Lung (tissue), 12 donors: Measurements from ENCODE around the gene PPP2R1B. TPM values are rescaled to one million over a fixed set of nuclear protein-coding genes. Genes with fewer than 3 reads are reported as not detected.

Source experiments
- ATAC-seq: fragments of 200-7000 bp; cut with Tn5 transposase; one replicate; pipeline ENCODE4 v1.9.1; 2020; ENCODE audit warnings: moderate number of reproducible peaks; ENCODE audit not compliant: insufficient read depth, low FRiP score
- DNase-seq, 3 donors: peaks; one replicate each; pipeline ENCODE4 v3.0.0-alpha.2; 2013 to 2017
- H3K27ac ChIP-seq, 2 donors: one replicate each; pipeline ENCODE4 v1.5.1; 2013; ENCODE audit warnings: mild to moderate bottlenecking in 2 of 2, moderate library complexity in 2 of 2, control low read depth in 1 of 2, inconsistent platforms in 1 of 2, low read depth in 1 of 2, low read length in 1 of 2
- H3K27me3 ChIP-seq, 3 donors: one replicate each; pipeline ENCODE4 v1.5.1; 2013; ENCODE audit warnings: low read length in 2 of 3; ENCODE audit not compliant: control insufficient read depth in 3 of 3, insufficient read depth in 3 of 3
- H3K36me3 ChIP-seq, 4 donors: one replicate each; pipeline ENCODE4 v1.5.1; 2013; ENCODE audit warnings: low read length in 4 of 4, mild to moderate bottlenecking in 1 of 4, moderate library complexity in 1 of 4; ENCODE audit not compliant: control insufficient read depth in 4 of 4, insufficient read depth in 4 of 4
- H3K4me1 ChIP-seq, 5 donors: one replicate each; pipeline ENCODE4 v1.5.1; 2013; ENCODE audit warnings: low read length in 5 of 5, mild to moderate bottlenecking in 2 of 5, moderate library complexity in 1 of 5; ENCODE audit not compliant: control insufficient read depth in 5 of 5, insufficient read depth in 5 of 5
- H3K4me3 ChIP-seq: one replicate; pipeline ENCODE4 v1.5.1; 2013; ENCODE audit warnings: mild to moderate bottlenecking, control low read depth, moderate library complexity
- H3K9ac ChIP-seq, 2 donors: one replicate each; pipeline ENCODE4 v1.5.1; 2013; ENCODE audit warnings: low read length in 2 of 2, control low read depth in 1 of 2; ENCODE audit not compliant: insufficient read depth in 1 of 2
- H3K9me3 ChIP-seq, 4 donors: one replicate each; pipeline ENCODE4 v1.5.1; 2013; ENCODE audit warnings: low read length in 3 of 4, mild to moderate bottlenecking in 1 of 4, moderate library complexity in 1 of 4; ENCODE audit not compliant: control insufficient read depth in 4 of 4, insufficient read depth in 3 of 4
- WGBS, 2 donors: extraction: QIAGEN DNeasy Blood & Tissue Kit; methylation state at CpG; one replicate each; pipeline ENCODE4 v1.1.7; 2013; 5-methylcytosine and 5-hydroxymethylcytosine counted together
- polyA plus RNA-seq, 2 donors: library from polyadenylated mRNA; stranded (reverse); fragments of 200-250 nt; gene quantifications; one replicate each; pipeline ENCODE4 v1.2.1, GENCODE V29; 2013
- total RNA-seq, 2 donors: library from RNA; depleted of rRNA in 1 of 2; stranded (reverse); fragments of >200 nt in 1 of 2; gene quantifications; one replicate each; pipeline ENCODE4 v1.2.1, GENCODE V29; 2014 to 2021
- TF ChIP-seq, protein P1 (sequence below): IDR thresholded peaks from 2 replicates; pipeline ENCODE4 v1.5.1; 2012; ENCODE audit warnings: mild to moderate bottlenecking; ENCODE audit errors: control extremely low read depth, extremely low read depth
- donor health status: control.
- donor health status: control.
- donor health status: Bipolar disorder and iron deficiency.
- donor health status: healthy.
- donor health status: DM: yes; HTN: yes; CAD: no.

The PPP2R1B gene
- total and polyA plus RNA-seq, 4 donors = 8.3 to 71.5 (median 20.4) TPM

DNA sequence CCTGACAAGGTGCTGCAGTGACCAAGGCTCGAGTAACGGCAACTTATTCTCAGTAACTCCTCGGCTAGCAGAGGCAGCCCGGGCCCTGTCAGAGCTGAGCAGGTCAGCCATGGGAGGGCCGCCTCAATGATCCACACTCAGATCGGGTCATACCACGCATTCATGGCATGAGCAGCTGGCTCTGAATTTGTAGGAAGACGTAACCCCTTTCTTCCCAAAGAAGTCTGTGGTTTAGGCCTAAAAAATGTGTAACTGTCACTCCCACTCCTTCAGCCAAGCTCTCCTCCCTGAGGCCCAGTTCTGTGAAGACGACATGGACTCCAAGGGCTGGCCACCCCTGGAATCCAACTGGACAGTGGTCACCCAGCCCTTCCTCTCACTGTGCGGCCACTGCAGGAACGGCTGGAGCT, 30.0 kb downstream of the PPP2R1B start:
- peaks cover 8 to 69% (median 43%) of the 10 kb centered on the region in 5 donors for H3K4me1 ChIP-seq
- peak overlapping the region; percentile 69 to 85 for H3K9ac ChIP-seq
- ATAC-seq (no peak), DNase-seq (peak in 1 of 3 donors; percentile 58)
- peaks cover 7 to 12% (median 8%) of the 10 kb centered on the region in 4 donors for H3K36me3 ChIP-seq
- WGBS, 2 donors = 58 to 80% methylated on average over 11 of the region's 11 CpGs
- no peaks in the 10 kb centered on the region for H3K9me3 ChIP-seq
- no peaks in the 10 kb centered on the region for H3K27me3 ChIP-seq
- TF ChIP-seq, protein P1, sequence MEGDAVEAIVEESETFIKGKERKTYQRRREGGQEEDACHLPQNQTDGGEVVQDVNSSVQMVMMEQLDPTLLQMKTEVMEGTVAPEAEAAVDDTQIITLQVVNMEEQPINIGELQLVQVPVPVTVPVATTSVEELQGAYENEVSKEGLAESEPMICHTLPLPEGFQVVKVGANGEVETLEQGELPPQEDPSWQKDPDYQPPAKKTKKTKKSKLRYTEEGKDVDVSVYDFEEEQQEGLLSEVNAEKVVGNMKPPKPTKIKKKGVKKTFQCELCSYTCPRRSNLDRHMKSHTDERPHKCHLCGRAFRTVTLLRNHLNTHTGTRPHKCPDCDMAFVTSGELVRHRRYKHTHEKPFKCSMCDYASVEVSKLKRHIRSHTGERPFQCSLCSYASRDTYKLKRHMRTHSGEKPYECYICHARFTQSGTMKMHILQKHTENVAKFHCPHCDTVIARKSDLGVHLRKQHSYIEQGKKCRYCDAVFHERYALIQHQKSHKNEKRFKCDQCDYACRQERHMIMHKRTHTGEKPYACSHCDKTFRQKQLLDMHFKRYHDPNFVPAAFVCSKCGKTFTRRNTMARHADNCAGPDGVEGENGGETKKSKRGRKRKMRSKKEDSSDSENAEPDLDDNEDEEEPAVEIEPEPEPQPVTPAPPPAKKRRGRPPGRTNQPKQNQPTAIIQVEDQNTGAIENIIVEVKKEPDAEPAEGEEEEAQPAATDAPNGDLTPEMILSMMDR = no peak
- peak overlapping the region; percentile 91 to 97 for H3K27ac ChIP-seq
- no peak overlapping the region for H3K4me3 ChIP-seq

DNA sequence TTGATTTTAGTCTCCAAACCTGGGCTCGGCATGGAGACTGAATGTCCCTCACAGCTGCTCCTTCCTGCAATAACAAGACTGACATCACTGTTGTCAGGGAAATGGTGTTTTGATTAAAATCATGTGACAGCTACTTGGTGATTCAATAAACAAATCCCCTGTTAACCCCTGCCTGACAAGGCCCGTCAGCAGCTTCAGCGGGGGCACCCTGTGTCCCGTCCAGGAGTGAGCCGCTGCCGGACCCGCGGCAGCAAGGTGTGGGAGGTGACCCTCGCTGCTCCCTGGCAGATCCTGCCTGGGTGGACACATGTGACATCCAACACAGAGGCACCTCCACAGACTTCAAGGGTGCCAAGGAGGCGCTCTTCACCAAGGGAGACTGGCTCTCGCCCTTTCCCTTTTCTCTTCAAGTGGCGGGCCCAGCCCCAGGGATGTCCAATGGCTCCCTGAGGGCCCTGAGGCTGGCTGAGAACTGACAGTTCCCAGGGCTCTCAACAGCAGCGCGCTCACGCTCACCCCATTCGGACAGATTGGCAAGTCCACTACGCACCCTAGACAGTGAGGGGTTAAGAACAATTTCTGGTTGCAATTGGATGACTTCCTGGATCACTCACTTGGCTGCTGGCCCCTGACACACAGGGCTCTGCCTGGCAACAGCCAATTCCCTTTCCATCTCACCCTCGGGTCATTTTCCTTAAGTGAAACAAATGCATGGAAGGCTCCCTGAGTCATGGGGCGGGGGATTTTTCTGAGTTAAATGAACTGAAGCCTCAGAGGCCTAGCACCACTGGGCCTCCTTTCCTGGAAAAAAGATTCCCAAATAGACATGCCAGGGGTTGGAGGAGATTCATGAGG, 30.7 kb downstream of the PPP2R1B start:
- no peaks in the 10 kb centered on the region for H3K27me3 ChIP-seq
- ATAC-seq (peak; percentile 45), DNase-seq (peak; percentile 95 to 99 (median 99))
- H3K4me3 ChIP-seq = no peak overlapping the region
- no peaks in the 10 kb centered on the region for H3K9me3 ChIP-seq
- peak overlapping the region; percentile 65 to 85 for H3K9ac ChIP-seq
- H3K4me1 ChIP-seq = peaks cover 8 to 75% (median 47%) of the 10 kb centered on the region in 5 donors
- H3K36me3 ChIP-seq = peaks cover under 1 to 8% (median 3%) of the 10 kb centered on the region in 4 donors
- TF ChIP-seq, protein P1 = no peak
- WGBS, 2 donors = 52 to 75% methylated on average over 19 of the region's 19 CpGs
- peak overlapping the region; percentile 91 to 97 for H3K27ac ChIP-seq

DNA sequence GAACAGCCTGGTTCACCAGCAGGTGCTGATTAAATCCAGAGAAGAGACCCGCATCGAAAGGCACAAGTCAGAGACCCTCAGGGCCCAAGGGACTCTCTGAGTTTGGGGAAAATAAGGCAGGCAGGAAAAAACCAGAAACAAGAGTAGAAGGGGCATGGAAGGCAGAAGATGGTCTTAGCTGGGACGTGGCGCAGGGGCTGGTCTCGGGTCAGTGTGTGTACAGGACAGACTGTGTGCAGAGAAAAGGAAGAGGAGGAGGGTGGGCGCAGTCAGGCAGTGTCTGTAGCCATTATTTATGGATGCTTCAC, 31.3 kb downstream of the PPP2R1B start:
- peak overlapping the region; percentile 65 to 97 for H3K27ac ChIP-seq
- no peaks in the 10 kb centered on the region for H3K27me3 ChIP-seq
- no peak for DNase-seq
- H3K9ac ChIP-seq = peak overlapping the region; percentile 8 to 73
- no peak overlapping the region for H3K4me3 ChIP-seq
- peaks cover 11 to 81% (median 51%) of the 10 kb centered on the region in 5 donors for H3K4me1 ChIP-seq
- no peak for ATAC-seq
- TF ChIP-seq, protein P1 = no peak
- peaks cover 0 to 8% (median under 1%) of the 10 kb centered on the region in 4 donors for H3K36me3 ChIP-seq
- H3K9me3 ChIP-seq = no peaks in the 10 kb centered on the region
- 58 to 81% methylated on average over 6 of the region's 6 CpGs for WGBS, 2 donors
